MM.1S (cell line): Measurements from ENCODE around the gene DLD.

Experiments
- CTCF ChIP-seq: fragments of 300-600 bp; sonication (generic); IDR thresholded peaks from 2 replicates; pipeline ENCODE4 v1.5.1; 2016; ENCODE audit warnings: antibody characterized with exemption, low read length, mixed read lengths
- EZH2 ChIP-seq: fragments of 300-600 bp; sonication (generic); optimal IDR thresholded peaks from 2 replicates; pipeline ENCODE3; 2017; ENCODE audit warnings: low read depth, mild to moderate bottlenecking, antibody characterized with exemption, low read length, mixed read lengths
- EZH2phosphoT487 ChIP-seq: fragments of 300-600 bp; sonication (generic); IDR thresholded peaks from 2 replicates; pipeline ENCODE4 v1.6.1; 2018; ENCODE audit warnings: antibody characterized with exemption, low read length

- TF ChIP-seq CTCF (no peak), EZH2phosphoT487 (no peak), EZH2 (no peak)
These were observed 33.5 kb upstream of the DLD start for GRCh38 chr7:107857541-107857912.
